GM10847 (cell line): ENCODE results near the gene ZNF304.

Experiments
- POLR2A ChIP-seq: IDR thresholded peaks from 2 replicates; pipeline ENCODE4 v1.6.1; 2011; ENCODE audit not compliant: insufficient read length; ENCODE audit errors: extremely low read depth

Gene ZNF304

DNA sequence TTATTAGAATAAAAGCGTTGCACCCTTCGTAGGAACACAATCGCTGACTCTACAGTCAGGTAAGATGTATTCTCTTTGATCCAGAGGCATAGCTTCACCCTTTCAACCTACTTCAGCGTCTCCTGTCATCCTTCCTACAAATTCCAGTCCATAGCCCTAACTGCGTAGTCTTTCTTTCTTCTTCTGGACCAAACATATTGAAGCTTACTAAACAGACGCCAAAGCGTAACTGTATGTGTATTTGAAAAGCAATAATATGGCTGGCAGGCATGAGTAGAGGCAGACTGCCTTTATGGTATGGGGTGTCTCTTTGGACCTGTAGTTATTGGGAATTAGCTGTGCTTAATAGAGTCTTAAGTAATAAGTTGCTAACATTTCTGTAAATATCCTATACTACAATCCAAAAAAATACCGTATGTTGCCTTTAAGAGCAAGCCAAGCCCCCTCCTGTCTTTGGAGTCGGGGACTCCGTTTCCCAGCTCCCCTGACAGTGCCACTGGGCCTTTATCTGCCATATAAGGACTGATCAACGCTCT lies 38.2 kb downstream of the ZNF304 start:
- TF ChIP-seq POLR2A = no peak

DNA sequence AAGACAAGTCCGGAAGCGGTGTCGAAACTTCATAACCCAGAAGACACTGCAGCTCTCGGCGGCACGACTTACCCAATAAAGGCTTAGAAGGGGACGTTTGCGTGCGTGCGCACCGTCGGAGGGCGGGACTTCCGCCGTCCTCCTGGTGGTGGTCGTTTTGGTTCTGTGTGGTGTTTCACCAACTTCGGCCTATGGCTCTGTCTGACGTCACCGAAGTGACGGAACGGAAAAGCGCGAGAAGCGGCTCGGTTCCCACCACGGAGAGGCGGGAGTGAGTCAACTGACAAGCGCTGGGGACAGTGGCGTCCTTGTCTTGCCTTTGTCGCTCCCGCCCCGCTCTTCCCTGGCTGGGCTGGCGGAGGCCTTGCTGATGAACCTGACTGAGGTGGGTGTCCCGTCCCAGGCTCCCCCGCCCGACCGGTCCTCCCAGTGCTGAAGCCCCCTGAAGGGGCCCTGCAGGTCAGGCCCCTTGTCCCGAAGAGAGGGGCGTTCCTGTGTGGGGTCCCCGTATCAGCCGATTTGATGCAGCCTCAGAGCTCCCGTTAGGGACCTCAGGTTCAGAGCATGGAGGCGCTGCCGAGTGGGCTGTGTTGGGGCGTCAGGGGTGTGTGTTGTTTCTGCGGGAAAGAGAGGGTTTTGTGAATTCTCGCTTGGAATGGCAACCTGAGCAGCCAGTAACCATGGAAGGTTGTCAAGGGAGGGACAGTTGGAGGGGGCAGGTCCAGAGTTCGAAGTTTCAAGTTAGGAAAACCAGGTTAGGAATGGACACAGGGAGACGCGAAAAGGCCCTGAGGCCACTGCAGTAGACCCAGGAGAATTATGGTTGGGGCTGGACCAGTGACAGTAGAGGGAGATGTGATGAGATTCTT lies 38.9 kb downstream of the ZNF304 start, which contains the start of gene ZNF548:
Gene ZNF548, plus strand, starts transcription at position 125 of the 869 bp plus-strand sequence. Its CDS starts 246 bp downstream, at position 371.
- peak; percentile 31 for TF ChIP-seq POLR2A

DNA sequence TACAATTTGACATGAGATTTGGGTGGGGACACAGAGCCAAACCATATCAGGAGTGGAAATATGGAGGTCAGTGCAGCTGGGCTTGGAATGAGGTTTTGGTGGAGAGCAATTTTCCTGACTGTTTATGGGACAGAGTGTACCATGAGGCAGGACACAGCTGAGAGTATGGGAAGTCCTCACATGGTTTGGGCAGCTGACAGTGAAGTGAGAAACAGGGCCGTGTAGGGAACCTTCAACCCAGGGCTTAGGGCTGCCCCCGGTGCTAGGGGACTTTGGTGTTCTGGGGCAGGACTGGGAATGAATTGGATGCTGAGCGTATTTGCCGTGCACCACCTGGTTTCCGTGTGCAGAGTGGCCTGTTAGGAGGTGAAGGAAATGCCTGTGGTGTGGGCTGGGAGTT lies 44.6 kb downstream of the ZNF304 start:
- TF ChIP-seq POLR2A = no peak

DNA sequence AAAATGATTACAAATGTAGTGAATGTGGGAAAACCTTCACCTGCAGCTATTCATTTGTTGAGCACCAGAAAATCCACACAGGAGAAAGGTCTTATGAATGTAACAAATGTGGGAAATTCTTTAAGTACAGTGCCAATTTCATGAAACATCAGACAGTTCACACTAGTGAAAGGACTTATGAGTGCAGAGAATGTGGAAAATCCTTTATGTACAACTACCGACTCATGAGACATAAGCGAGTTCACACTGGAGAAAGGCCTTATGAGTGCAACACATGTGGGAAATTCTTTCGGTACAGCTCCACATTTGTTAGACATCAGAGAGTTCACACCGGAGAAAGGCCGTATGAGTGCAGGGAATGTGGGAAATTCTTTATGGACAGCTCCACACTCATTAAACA lies 47.8 kb downstream of the ZNF304 start:
- no peak for TF ChIP-seq POLR2A

DNA sequence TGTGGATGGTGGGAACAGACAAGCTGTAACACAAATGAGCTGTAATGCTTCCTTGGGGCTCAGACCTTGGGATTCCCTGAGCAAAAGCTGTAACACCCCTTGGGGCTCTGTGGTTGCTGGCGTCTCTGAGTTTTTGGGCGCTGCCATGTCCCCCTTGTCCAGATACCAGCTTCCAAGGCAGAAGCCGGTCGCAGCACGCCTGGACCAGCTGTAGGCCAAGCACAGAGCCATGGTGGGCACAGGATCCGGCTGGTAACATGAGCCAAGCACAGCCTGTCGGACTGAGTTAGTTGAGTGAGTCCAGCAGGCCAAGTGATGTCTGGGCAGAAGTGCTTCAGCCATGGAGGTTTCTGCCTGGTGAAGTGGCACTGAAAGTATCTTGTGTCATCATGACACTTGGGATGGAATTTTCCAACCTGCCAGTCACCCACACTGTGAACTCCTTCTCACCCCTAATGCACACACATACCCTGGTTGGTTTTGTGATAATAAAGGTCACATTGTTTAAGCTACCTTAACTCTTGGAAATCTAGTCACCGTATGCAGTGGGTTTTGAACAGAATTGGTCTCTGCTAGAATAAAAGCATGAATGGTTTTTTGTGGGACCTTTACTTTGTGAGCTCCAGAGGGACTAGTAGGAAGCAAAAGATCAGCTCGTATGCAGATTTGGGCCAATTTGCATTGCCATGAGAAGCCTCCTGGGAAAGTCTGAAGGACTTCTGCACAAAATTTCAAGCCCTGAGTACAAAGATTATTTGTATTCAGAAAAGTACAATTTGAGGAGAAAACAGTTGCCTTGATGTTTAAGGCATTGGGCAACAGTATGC lies 52.9 kb downstream of the ZNF304 start:
- no peak for TF ChIP-seq POLR2A

DNA sequence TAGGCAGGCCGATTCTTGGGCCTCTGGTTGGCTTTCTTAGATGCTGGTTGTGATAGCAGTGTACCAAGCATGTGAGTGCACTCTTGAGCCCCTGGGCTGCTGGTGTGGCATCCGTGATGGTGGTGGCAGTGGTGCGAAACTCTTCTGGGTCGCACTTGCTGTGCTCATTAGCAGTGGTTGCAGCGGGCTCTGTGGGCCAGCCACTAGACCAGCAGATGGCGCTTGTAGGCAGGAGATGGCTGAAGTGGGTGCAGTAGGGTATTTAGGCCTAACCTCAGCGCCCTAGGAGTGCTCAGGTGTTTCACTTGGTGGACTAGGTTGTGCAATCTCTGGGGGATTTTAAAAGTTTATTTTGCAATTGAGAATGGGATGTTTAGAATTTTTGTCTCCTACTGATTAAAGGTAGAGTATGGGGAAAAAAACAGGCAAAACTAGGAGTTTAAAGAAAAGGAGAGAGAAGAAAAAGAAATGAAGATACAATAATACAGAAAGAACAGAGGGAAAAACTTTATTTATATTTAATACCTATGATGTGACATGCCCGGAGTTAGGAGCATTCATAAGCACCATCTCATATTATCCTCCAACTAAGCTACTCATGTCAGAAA lies 55.5 kb downstream of the ZNF304 start:
- no peak for TF ChIP-seq POLR2A
